ENCODE data around the gene BACE1. TPM values are rescaled to one million over a fixed set of nuclear protein-coding genes. Genes with fewer than 3 reads are reported as not detected.

Gene BACE1
- total RNA-seq, 1 donor from 2014 or later = 37.4 TPM

DNA sequence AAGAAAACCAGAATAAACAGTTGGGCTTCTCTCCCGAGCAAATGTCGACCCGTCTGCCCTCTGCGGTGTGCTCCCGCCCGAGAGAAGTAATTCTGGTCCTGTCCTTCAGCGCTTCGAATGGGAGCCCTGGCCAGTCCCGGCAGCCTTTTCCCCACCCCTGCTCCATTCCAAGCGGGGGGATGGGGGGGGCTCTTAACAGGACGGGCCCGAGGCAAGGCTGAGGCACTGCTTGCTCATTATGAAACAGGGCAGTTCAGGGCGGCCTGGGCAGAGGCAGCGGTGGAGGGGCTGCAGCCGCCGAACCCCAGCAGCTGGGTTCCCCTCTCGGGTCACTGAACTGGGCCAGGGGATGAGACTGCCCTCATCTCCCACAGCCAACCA lies 15.8 kb downstream of the BACE1 start:
- Mint-ChIP-seq H3K9me3 (no peaks in the 10 kb centered on the region), H3K4me3 (peak overlapping the region; percentile 77), H3K4me1 (ENCODE audit: unreplicated experiment) (peaks cover 26% of the 10 kb centered on the region), H3K36me3 (peaks cover 3% of the 10 kb centered on the region), H3K27ac (peak overlapping the region; percentile 78), H3K27me3 (no peaks in the 10 kb centered on the region)
- DNase-seq (ENCODE audit: extremely low spot score, unreplicated experiment) = no peak
- TF ChIP-seq, protein P1, sequence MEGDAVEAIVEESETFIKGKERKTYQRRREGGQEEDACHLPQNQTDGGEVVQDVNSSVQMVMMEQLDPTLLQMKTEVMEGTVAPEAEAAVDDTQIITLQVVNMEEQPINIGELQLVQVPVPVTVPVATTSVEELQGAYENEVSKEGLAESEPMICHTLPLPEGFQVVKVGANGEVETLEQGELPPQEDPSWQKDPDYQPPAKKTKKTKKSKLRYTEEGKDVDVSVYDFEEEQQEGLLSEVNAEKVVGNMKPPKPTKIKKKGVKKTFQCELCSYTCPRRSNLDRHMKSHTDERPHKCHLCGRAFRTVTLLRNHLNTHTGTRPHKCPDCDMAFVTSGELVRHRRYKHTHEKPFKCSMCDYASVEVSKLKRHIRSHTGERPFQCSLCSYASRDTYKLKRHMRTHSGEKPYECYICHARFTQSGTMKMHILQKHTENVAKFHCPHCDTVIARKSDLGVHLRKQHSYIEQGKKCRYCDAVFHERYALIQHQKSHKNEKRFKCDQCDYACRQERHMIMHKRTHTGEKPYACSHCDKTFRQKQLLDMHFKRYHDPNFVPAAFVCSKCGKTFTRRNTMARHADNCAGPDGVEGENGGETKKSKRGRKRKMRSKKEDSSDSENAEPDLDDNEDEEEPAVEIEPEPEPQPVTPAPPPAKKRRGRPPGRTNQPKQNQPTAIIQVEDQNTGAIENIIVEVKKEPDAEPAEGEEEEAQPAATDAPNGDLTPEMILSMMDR (conservative IDR thresholded peaks at IDR 0.05) = no peak

DNA sequence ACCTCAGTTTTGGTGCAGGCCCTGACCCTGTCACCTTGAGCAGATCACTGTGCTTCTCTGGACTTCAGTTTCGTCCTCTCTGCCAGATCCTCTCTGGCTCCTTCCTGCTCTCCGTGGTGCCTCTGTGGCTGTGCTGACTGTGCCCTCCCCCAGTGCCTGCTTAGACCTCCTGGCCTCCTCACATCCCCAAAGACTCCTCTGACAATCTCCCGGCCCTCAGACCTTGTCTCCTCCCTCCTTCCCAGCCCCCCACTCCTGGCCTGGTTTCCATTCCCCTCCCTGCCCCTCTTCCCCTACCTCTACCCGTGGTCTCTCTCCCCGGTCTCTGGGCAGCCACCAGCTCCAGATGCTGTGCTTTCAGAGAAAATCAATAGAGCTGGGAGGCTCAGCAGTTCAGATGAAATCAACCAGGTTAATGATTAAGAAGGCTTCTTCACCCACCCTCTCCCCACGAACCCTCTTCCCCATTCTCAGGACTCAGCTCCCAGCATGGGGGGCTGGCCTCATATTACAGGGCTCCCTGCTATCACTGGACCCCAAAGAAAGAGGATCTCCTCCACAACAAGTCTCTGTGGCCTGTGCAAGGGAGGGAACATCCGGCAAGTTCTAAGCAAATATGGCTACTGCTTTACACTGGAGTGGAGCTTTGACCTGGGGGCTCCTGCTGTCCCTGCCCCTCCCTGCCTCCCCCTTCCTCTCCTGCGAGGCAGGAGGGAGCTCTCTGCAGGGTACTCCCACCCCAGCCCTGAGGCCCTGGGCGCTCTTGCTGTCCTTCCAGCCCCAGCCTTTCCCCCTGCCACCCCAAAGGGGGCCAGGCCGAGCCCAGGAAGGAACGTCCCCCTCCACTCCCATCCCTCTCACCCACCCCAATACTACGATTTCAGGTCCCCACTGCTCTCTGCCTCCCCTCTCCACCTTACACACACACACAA lies 16.4 kb downstream of the BACE1 start:
- H3K27me3 Mint-ChIP-seq = no peaks in the 10 kb centered on the region
- H3K4me1 Mint-ChIP-seq (ENCODE audit: unreplicated experiment) = peaks cover 26% of the 10 kb centered on the region
- H3K4me3 Mint-ChIP-seq = peak overlapping the region; percentile 77
- no peaks in the 10 kb centered on the region for H3K9me3 Mint-ChIP-seq
- TF ChIP-seq, protein P1 (conservative IDR thresholded peaks at IDR 0.05) = no peak
- peak overlapping the region; percentile 78 for H3K27ac Mint-ChIP-seq
- no peak for DNase-seq (ENCODE audit: extremely low spot score, unreplicated experiment)
- peaks cover 7% of the 10 kb centered on the region for H3K36me3 Mint-ChIP-seq

DNA sequence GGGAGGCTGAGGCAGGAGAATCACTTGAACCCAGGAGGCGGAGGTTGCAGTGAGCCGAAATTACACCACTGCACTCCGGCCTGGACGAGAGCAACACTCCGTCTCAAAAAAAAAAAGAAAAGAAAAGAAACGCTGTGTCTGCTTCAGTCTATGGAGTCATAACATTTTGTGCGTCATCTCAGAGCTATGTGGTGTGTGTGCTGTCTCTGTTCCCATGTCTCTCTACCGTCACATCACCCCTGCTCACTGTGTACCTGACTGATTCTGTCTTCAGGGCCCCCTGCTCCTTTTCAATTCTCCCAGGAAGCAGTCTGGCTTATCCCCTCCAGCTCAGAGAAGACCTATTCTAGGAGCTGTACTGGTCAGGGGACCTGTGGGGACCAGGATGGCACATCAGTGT lies 17.9 kb downstream of the BACE1 start:
- H3K9me3 Mint-ChIP-seq = no peaks in the 10 kb centered on the region
- no peaks in the 10 kb centered on the region for H3K27me3 Mint-ChIP-seq
- DNase-seq (ENCODE audit: extremely low spot score, unreplicated experiment) = no peak
- H3K36me3 Mint-ChIP-seq = peaks cover 7% of the 10 kb centered on the region
- TF ChIP-seq, protein P1 (conservative IDR thresholded peaks at IDR 0.05) = no peak
- no peak overlapping the region for H3K27ac Mint-ChIP-seq
- H3K4me1 Mint-ChIP-seq (ENCODE audit: unreplicated experiment) = peaks cover 22% of the 10 kb centered on the region
- H3K4me3 Mint-ChIP-seq = no peak overlapping the region

DNA sequence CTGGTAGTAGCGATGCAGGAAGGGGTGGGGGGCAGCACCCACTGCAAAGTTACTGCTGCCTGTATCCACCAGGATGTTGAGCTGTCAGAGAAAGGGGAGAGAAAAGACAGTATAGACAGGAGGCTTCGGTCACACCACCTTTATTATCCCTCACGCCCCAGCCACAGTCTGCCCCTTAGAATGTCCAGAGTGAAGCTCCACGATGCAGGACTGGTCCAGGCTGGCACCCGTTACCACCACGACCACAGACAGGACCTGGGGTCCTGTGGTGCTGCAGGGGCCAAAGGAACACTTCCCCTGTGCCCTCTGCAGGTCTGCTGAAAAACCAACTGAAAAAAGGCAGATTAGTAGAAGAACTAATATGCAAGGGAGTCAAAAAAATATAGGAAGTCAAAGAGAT lies 19.2 kb downstream of the BACE1 start:
- H3K27ac Mint-ChIP-seq = peak overlapping the region; percentile 35
- TF ChIP-seq, protein P1 (conservative IDR thresholded peaks at IDR 0.05) = no peak
- no peak overlapping the region for H3K4me3 Mint-ChIP-seq
- H3K27me3 Mint-ChIP-seq = no peaks in the 10 kb centered on the region
- H3K36me3 Mint-ChIP-seq = peaks cover 13% of the 10 kb centered on the region
- DNase-seq (ENCODE audit: extremely low spot score, unreplicated experiment) = no peak
- no peaks in the 10 kb centered on the region for H3K9me3 Mint-ChIP-seq
- peaks cover 22% of the 10 kb centered on the region for H3K4me1 Mint-ChIP-seq (ENCODE audit: unreplicated experiment)

DNA sequence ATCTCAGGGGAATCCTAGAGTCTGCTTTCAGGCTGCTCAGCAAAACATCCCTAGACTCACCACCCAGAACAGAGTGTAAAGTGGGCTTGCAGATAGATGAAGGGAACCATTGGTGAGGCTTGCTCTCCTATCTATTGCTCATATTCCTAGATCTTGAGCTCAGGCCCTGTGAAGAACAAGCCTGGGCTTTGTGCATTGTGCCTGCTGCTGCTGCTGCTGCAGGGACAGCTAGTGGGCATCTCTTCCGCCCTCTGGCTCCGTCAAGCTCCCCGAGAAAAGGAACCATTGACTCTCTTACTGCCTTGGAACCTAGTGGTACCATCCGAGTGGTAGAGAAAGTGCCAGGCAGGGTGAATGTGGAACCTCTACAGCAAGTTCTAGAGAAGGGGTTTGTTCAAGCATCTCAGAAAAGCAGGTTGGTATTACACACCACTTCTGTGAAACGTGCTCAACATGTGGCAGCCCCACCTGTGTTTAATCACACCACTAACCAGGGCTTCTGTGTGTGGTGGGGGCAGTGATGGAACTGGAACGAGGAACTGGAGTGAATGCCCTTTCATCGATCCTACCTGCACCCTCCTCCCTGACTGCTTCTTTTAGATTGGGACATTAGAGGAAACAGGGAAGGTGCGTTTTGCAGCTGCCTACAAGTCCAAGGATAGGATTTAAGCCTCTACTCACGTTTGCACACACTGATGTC lies 20.5 kb downstream of the BACE1 start:
- H3K27ac Mint-ChIP-seq = no peak overlapping the region
- TF ChIP-seq, protein P1 (conservative IDR thresholded peaks at IDR 0.05) = no peak

More for the DNA sequence above, 20.5 kb downstream of the BACE1 start:
- H3K4me1 Mint-ChIP-seq (ENCODE audit: unreplicated experiment) = peaks cover 16% of the 10 kb centered on the region
- H3K27me3 Mint-ChIP-seq = no peaks in the 10 kb centered on the region
- H3K4me3 Mint-ChIP-seq = no peak overlapping the region
- H3K9me3 Mint-ChIP-seq = no peaks in the 10 kb centered on the region
- H3K36me3 Mint-ChIP-seq = peaks cover 22% of the 10 kb centered on the region
- no peak for DNase-seq (ENCODE audit: extremely low spot score, unreplicated experiment)
